Coronary artery (tissue), 2 donors: ENCODE measurements around the gene NACC2.
A peak's percentile ranks its signal among the peaks of the same experiment; 100 is the strongest.

ENCODE experiments used
- DNase-seq: peaks from one replicate; pipeline ENCODE4 v3.0.0-alpha.2; 2017; ENCODE audit warnings: low spot score
- H3K27ac ChIP-seq, 2 donors: fragments of 200-600 bp; sonication (generic); one replicate each; pipeline ENCODE4 v1.5.1; 2016 to 2019
- H3K4me3 ChIP-seq: fragments of 200-600 bp; sonication (generic); 2 replicates; pipeline ENCODE4 v1.5.1; 2016; ENCODE audit warnings: mild to moderate bottlenecking, moderate library complexity
- CTCF ChIP-seq: fragments of 200-600 bp; sonication (generic); IDR thresholded peaks from one replicate; pipeline ENCODE4 v1.5.1; 2019; ENCODE audit warnings: antibody characterized with exemption

Gene NACC2

GRCh38 chr9:135984072-135984710 lies 110.9 kb downstream of the NACC2 start:
- no peak overlapping the region for H3K27ac ChIP-seq
- no peak for DNase-seq
- no peak for TF ChIP-seq CTCF

GRCh38 chr9:135983208-135984071 lies 111.6 kb downstream of the NACC2 start:
- Histone ChIP-seq H3K27ac (no peak overlapping the region), H3K4me3 (no peak overlapping the region)
- no peak for TF ChIP-seq CTCF
- DNase-seq: no peak

More at GRCh38 chr9:135984072-135984710, 110.9 kb downstream of the NACC2 start:
- H3K4me3 ChIP-seq: no peak overlapping the region

GRCh38 chr9:135982499-135983207 lies 112.4 kb downstream of the NACC2 start:
- Histone ChIP-seq H3K27ac (no peak overlapping the region), H3K4me3 (no peak overlapping the region)
- DNase-seq: no peak
- no peak for TF ChIP-seq CTCF

- TF ChIP-seq CTCF: no peak
- no peak overlapping the region for H3K4me3 ChIP-seq
- peak overlapping the region in 1 of 2 donors; percentile 16 for H3K27ac ChIP-seq
- no peak for DNase-seq
Observed at GRCh38 chr9:135980926-135981630, 114.0 kb downstream of the NACC2 start.

- Histone ChIP-seq H3K4me3 (peak overlapping the region; percentile 30), H3K27ac (peak overlapping the region in 1 of 2 donors; percentile 7)
- no peak for TF ChIP-seq CTCF
- no peak for DNase-seq
Observed at GRCh38 chr9:135979547-135980166, 115.4 kb downstream of the NACC2 start.
